Stimulated activated naive CD4-positive, alpha-beta T cell (primary cell): Measurements from ENCODE around the gene PITRM1.
"Not testable (repeated sequence)": the region's sequence is repeated elsewhere in the genome, so short reads cannot be mapped to it uniquely, and the experiment has no call there.

ENCODE experiments used
- DNase-seq, 6 experiments: peaks; one replicate each; lab custom pipeline; 2025; lab: John Stamatoyannopoulos, UW

The PITRM1 gene, protein sequence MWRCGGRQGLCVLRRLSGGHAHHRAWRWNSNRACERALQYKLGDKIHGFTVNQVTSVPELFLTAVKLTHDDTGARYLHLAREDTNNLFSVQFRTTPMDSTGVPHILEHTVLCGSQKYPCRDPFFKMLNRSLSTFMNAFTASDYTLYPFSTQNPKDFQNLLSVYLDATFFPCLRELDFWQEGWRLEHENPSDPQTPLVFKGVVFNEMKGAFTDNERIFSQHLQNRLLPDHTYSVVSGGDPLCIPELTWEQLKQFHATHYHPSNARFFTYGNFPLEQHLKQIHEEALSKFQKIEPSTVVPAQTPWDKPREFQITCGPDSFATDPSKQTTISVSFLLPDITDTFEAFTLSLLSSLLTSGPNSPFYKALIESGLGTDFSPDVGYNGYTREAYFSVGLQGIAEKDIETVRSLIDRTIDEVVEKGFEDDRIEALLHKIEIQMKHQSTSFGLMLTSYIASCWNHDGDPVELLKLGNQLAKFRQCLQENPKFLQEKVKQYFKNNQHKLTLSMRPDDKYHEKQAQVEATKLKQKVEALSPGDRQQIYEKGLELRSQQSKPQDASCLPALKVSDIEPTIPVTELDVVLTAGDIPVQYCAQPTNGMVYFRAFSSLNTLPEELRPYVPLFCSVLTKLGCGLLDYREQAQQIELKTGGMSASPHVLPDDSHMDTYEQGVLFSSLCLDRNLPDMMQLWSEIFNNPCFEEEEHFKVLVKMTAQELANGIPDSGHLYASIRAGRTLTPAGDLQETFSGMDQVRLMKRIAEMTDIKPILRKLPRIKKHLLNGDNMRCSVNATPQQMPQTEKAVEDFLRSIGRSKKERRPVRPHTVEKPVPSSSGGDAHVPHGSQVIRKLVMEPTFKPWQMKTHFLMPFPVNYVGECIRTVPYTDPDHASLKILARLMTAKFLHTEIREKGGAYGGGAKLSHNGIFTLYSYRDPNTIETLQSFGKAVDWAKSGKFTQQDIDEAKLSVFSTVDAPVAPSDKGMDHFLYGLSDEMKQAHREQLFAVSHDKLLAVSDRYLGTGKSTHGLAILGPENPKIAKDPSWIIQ

GRCh38 chr10:3172446-3173170 lies at the start of gene PITRM1:
PITRM1 (minus strand) TSS chr10:3172782; CDS start chr10:3172772, 10 bp downstream.
- DNase-seq, result peak; percentile 99 to 100 (median 100)

DNA sequence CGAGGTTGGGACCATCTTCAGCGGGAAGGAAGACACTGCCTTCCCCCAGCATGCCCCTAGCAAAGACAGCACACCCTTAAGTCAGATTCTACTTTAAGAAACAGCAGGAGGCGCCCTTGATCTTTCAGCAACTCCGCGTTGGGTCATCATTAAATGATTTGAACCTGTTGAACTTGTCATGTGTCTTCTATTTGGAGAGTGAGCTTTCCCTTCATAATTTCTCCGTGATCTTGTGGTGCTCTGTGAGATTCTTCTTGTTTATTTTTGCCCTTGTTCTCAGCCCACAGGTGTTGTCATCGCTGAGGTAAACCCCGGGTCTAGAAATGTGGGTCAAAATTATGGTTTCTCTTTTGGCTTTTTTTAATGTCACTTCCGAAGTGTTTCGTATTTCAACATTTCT lies 49.5 kb upstream of the PITRM1 start:
- no peak for DNase-seq

DNA sequence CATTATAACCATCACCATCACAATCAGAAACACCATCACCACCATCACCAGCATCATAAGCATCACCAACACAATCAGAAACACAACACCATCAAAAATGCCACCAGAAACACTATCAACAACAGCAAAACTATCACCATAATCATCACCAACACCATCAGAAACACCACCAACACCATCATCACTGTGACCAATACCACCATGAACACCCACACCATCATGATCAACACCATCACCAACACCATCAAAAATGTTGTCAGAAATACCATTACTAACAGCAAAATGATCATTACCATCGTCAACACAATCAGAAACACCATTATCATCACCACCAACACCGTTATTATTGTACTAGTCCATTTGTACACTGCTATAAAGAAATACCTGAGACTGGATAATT lies 49.0 kb upstream of the PITRM1 start:
- DNase-seq, result not testable (repeated sequence)

GRCh38 chr10:3220853-3221252 lies 48.3 kb upstream of the PITRM1 start:
- no peak for DNase-seq

DNA sequence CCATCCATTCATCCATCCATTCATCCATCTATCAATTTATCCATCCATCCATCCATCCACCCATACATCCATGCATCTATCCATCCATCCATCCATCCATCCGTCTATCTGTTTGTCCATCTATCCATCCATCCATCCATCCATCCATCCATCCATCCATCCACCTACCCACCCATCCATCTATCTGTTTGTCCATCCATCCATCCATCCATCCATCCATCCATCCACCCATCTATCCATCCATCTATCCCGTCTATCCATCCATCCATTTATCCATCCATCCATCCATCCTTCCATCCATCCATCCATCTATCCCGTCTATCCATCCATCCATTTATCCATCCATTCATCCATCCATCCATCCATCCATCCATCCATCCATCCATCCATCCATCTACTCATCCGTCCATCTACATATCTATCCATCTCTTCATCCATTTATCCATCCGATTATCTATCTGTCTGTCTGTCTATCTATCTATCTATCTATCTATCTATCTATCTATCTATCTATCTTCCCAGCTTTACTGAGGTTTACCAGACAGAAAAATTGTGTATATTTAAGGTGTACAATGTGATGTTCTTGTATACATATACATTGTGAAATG lies 46.5 kb upstream of the PITRM1 start:
- DNase-seq, result not testable (repeated sequence)

- DNase-seq, result no peak
Measured at GRCh38 chr10:3217853-3218252, 45.3 kb upstream of the PITRM1 start.

DNA sequence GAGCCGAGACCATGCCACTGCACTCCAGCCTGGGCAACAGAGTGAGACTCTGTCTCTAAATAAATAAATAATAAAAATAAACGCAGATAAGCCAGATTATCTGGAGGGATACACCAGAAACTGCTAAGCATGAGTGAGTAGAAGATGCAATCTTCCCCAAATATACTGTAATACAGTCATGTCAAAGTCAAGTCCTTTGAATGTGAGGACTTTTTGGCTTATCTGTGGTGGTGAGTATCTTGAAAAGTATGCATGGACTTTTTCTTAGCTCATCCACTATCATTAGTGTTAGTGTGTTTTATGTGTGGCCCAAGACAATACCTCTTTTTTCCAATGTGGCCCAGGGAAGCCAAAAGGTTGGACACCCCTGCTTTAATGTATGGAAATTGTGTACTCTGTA lies 44.7 kb upstream of the PITRM1 start:
- no peak for DNase-seq

DNA sequence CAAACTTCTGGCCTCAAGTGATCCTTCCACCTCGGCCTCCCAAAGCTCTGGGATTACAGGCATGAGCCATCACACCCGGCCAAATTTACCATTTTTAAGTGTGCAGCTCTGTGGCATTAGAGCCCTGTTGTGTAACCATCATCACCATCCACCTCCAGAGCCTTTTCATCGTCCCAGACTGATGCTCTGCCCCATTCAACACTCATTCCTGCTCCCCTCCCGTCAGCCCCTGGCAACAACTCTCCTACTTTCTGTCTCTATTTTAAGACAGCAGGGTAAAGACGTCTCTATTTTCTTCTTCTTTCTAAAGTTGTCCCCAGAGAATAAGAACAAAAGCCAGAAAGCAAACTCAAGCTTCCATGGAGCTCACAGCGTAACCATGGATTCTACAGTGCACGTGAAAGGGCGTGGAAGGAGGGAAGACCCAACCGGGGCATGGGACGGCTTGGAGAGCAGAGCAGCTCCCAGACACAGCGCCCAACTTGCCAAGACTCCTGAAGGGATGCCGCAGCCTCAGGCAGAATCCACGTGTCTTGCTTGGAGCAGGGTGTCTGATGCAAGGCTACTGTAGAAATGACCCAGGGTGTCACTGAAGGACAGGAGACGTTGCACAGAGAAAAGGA lies 42.7 kb upstream of the PITRM1 start:
- no peak for DNase-seq

GRCh38 chr10:3213758-3214515 lies 41.4 kb upstream of the PITRM1 start:
- no peak for DNase-seq

- DNase-seq, result no peak
Measured at GRCh38 chr10:3213208-3213607, 40.6 kb upstream of the PITRM1 start.

DNA sequence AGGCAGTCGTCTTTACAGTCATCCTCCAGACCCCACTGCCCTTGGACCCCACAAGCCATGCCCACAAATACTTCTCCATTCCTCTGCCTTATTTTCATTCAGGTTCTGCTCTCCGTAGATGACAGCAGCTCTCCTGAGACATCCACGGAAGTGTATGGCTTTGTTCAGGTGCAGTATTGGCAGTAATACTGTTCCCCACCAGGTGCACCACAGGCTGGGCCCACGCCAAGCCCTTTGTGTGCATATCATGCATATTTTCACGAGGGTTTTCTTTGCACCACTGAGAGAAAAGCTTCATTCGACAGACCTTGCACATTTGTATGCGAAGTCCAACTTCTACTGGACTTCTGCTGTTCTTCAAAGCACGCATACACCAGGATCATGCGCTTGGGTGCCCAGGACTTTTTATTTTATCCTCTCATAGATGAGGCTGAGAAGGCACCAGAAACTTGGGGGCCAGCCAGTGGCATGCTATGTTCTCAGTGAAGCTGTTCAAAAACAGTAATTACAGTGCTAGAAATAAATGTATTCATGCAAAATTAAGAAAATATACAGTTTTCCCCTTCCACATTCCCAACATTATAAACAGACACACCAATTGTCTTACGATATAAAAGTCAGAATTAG lies 37.8 kb upstream of the PITRM1 start:
- DNase-seq, result no peak

- no peak for DNase-seq
Measured at GRCh38 chr10:3208481-3209406, 36.2 kb upstream of the PITRM1 start.

DNA sequence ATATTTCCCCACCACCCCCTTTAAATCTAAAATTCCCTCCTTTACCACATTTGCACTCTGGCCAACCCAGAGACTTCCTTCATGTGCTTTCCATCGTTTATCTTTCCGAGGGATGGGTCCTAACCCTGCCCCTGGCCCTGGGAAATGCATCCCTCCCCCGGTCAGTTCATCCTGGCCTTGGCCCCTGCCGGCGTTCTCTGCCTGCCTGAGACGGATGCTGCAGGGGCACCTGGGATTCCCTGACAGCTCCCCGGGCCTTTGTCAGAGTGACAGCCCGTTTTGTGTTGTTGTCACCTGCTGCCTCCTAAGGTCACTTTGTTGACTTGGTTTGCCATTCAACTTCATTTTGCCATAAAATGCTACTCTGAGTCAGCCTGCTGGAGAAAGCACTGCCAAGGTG lies 34.8 kb upstream of the PITRM1 start:
- DNase-seq, result no peak

GRCh38 chr10:3206511-3207157 lies 34.1 kb upstream of the PITRM1 start:
- no peak for DNase-seq

DNA sequence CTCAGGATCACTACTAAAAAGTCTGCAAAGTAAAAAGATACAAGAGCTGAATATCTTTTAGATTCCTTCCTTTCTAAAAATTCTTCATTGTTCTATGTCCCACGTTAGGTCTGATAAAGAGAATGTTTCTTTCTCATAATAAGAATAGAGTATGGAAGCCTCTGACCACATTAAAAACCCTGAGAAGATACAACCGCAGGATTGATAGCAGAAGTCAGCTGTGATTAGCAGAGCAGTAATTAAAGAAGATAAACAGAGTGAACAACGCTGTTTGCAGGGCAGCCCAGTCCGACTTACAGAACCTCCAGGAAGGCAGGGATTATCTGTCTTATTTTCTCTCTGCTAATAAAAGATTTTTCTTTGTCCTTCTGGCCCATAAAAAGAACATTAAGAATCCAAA lies 31.4 kb upstream of the PITRM1 start:
- no peak for DNase-seq

GRCh38 chr10:3203016-3203811 lies 30.6 kb upstream of the PITRM1 start:
- no peak for DNase-seq

GRCh38 chr10:3201796-3202195 lies 29.2 kb upstream of the PITRM1 start:
- DNase-seq, result no peak
